ENCODE data around the gene INKA2. TPM values are rescaled to one million over a fixed set of nuclear protein-coding genes. Genes with fewer than 3 reads are reported as not detected.

Gene INKA2
- total and polyA plus RNA-seq, 2 of the 4 experiments (the other 2 are of a cell fraction): 2.2 to 2.6 TPM

GRCh38 chr1:111709986-111710385, 29.2 kb downstream of the INKA2 start:
- H3K18ac ChIP-seq (ENCODE audit: low read depth, low read length): peak overlapping the region; percentile 77; the same call in 1 of the 2 replicates
- peak overlapping the region; percentile 29 for H3K4me2 ChIP-seq (ENCODE audit: low read depth, low read length)
- H4K5ac ChIP-seq (ENCODE audit: low read depth, low read length): peak overlapping the region; percentile 17; the same call in 1 of the 2 replicates
- no peak overlapping the region for H2BK120ac ChIP-seq (ENCODE audit: low read depth, low read length)
- no peaks in the 10 kb centered on the region for H4K20me1 ChIP-seq (ENCODE audit: insufficient read depth, low read length)
- CTCF ChIA-PET: interaction anchor here (1.0 to 1.3 kb wide), 2 partner anchors 202 to 228 kb away, joined by 3 to 6 read pairs; no protein-coding TSS in a partner anchor
- H3K56ac ChIP-seq (ENCODE audit: extremely low read depth, insufficient read depth, low read length): no peak overlapping the region
- TF ChIP-seq MAFK (IDR thresholded peaks at IDR 0.05; ENCODE audit: low read depth, low read length): no peak
- TF ChIP-seq RFX5 (IDR thresholded peaks at IDR 0.05; ENCODE audit: low read depth, low read length): no peak
- TF ChIP-seq CEBPB (IDR thresholded peaks at IDR 0.05; ENCODE audit: low read depth, low read length): no peak
- no peak for TF ChIP-seq MXI1 (IDR thresholded peaks at IDR 0.05; ENCODE audit: borderline replicate concordance, low read depth, low read length)
- TF ChIP-seq RAD21 (IDR thresholded peaks at IDR 0.05; ENCODE audit: low read length): no peak
- no peak for TF ChIP-seq SMC3 (IDR thresholded peaks at IDR 0.05; ENCODE audit: low read depth, low read length)
- no peak for TF ChIP-seq USF2 (IDR thresholded peaks at IDR 0.05; ENCODE audit: low read depth, low read length)
- no peak for TF ChIP-seq RCOR1 (IDR thresholded peaks at IDR 0.05; ENCODE audit: insufficient replicate concordance, low read length)
- dilution Hi-C loops (cut with HindIII; ENCODE audit: low sequenced_read_pairs, unreplicated experiment): no loop called here
- no peak overlapping the region for H3K4me3 ChIP-seq (ENCODE audit: insufficient read depth, low read depth, low read length)
- DNase-seq: peak; percentile 19
- H3K27me3 ChIP-seq (ENCODE audit: control insufficient read depth, insufficient read depth, low read length): no peaks in the 10 kb centered on the region
- intact Hi-C loops (cut with micrococcal nuclease): no loop called here
- no peak overlapping the region for H2AFZ ChIP-seq (replicated peaks; ENCODE audit: low read length, poor library complexity)
- 0 out of 3 replicates have a peak overlapping the region, but pooled peaks have one; percentile 78 for H2BK15ac ChIP-seq (ENCODE audit: low read depth, low read length)
- H2BK5ac ChIP-seq (ENCODE audit: low read depth, low read length, poor library complexity, severe bottlenecking): peak overlapping the region; percentile 73
- peak overlapping the region; percentile 55; the same call in 1 of the 2 replicates for H3K27ac ChIP-seq (ENCODE audit: insufficient read depth, low read length)
- in situ Hi-C loops (cut with MboI; ENCODE audit: low sequenced_read_pairs): no loop called here
- ATAC-seq (ENCODE audit: low read depth): no peak; the same call in 1 of the 2 replicates
- H3K36me3 ChIP-seq (ENCODE audit: control insufficient read depth, insufficient read depth, low read length): 0 out of 2 replicates have a peak, but pooled peaks cover 2% of the 10 kb centered on the region
- 0 out of 2 replicates have a peak overlapping the region, but pooled peaks have one; percentile 5 for H2BK20ac ChIP-seq (ENCODE audit: low read depth, low read length)
- no peak overlapping the region for H2AK5ac ChIP-seq (ENCODE audit: low read depth, low read length)
- H3K4ac ChIP-seq (ENCODE audit: low read depth, low read length): no peak overlapping the region
- WGBS, 2 experiments (ENCODE audit: extremely low coverage in 2 of 2, insufficient read length in 1 of 2): no CpG with 5 or more reads among the region's 1 CpG
- peaks cover 7% of the 10 kb centered on the region for H3K4me1 ChIP-seq (ENCODE audit: control insufficient read depth, insufficient read depth, low read length)
- H4K91ac ChIP-seq (ENCODE audit: insufficient read depth, low read depth, low read length): peak overlapping the region; percentile 38; the same call in 1 of the 2 replicates
- no peaks in the 10 kb centered on the region for H3K9me3 ChIP-seq (ENCODE audit: control insufficient read depth, insufficient read depth, low read length)
- H3K79me1 ChIP-seq (ENCODE audit: low read depth in 1 of 2, low read length in 2 of 2): peaks cover 0 to 23% of the 10 kb centered on the region in 2 experiments; a peak in 2 of 4 replicates
- no peak overlapping the region for H3K9ac ChIP-seq (ENCODE audit: low read depth, low read length)
- H3K23ac ChIP-seq (ENCODE audit: low read depth, low read length): no peak overlapping the region
- no peak overlapping the region for H2AK9ac ChIP-seq (replicated peaks; ENCODE audit: low read depth, low read length, poor library complexity)
- POLR2A ChIA-PET (ENCODE audit: unreplicated experiment): no interaction called here
- no peak overlapping the region for H4K8ac ChIP-seq (ENCODE audit: low read depth in 2 of 2, low read length in 2 of 2)
- 0 out of 2 replicates have a peak, but pooled peaks cover 7% of the 10 kb centered on the region for H3K9me1 ChIP-seq (ENCODE audit: insufficient read depth, low read length)
- BruUV-seq (replicated peaks): no TSS peak
- H3K14ac ChIP-seq (replicated peaks; ENCODE audit: low read depth, low read length): no peak overlapping the region
